Tibial nerve (tissue), 4 donors: ENCODE data around the gene LOXHD1. TPM values are rescaled to one million over a fixed set of nuclear protein-coding genes. Genes with fewer than 3 reads are reported as not detected.

Experiments used
- DNase-seq, 2 donors: peaks; one replicate each; pipeline ENCODE4 v3.0.0-alpha.2; 2019; ENCODE audit warnings: low spot score in 2 of 2
- H3K27ac ChIP-seq, 4 donors: fragments of 200-600 bp; sonication (generic) in 3 of 4; one replicate each; pipeline ENCODE4 v1.5.1; 2017 to 2019; ENCODE audit warnings: mild to moderate bottlenecking in 1 of 4
- H3K27me3 ChIP-seq, 2 donors: fragments of 200-600 bp; sonication (generic) in 1 of 2; one replicate each; pipeline versions ENCODE4 v1.5.1 to v1.6.0; 2017 to 2019
- H3K36me3 ChIP-seq, 3 donors: fragments of 200-600 bp; sonication (generic); one replicate each; pipeline ENCODE4 v1.5.1; 2018 to 2019
- H3K4me1 ChIP-seq, 4 donors: fragments of 200-600 bp; sonication (generic) in 3 of 4; one replicate each; pipeline ENCODE4 v1.5.1; 2017 to 2019
- H3K4me3 ChIP-seq, 4 donors: fragments of 200-600 bp; sonication (generic) in 3 of 4; one replicate each; pipeline ENCODE4 v1.5.1; 2017 to 2019; ENCODE audit warnings: mild to moderate bottlenecking in 1 of 4, moderate library complexity in 1 of 4
- H3K9me3 ChIP-seq, 4 donors: fragments of 200-600 bp; sonication (generic) in 3 of 4; one replicate each; pipeline ENCODE4 v1.5.1; 2017 to 2019
- EP300 ChIP-seq, 2 donors: sonication (generic); formaldehyde crosslinking; IDR thresholded peaks; one replicate each; pipeline ENCODE4 v1.6.1; 2017; ENCODE audit warnings: antibody characterized with exemption in 2 of 2, mild to moderate bottlenecking in 1 of 2
- POLR2A ChIP-seq, 2 donors: fragments of 450-650 bp; IDR thresholded peaks; one replicate each; pipeline ENCODE4 v1.6.1; 2017; ENCODE audit warnings: antibody characterized with exemption in 2 of 2, mild to moderate bottlenecking in 2 of 2, moderate library complexity in 2 of 2
- WGBS, 2 donors: methylation state at CpG; one replicate each; pipeline ENCODE4 v1.1.5; 2018; 5-methylcytosine and 5-hydroxymethylcytosine counted together
- total RNA-seq, 4 donors: library from RNA; depleted of rRNA; stranded (reverse); fragments of >200 nt; gene quantifications; one replicate each; pipeline ENCODE4 v1.1.0, GENCODE V29; 2016
- TF ChIP-seq, protein P1 (sequence below), 5 experiments: fragments of 200-600 bp in 3 of 5; fragments of 450-650 bp in 2 of 5; sonication (generic) in 3 of 5; IDR thresholded peaks; one replicate each; pipeline ENCODE4 v1.5.1; 2016 to 2019; ENCODE audit warnings: antibody characterized with exemption in 5 of 5, mild to moderate bottlenecking in 3 of 5, moderate library complexity in 2 of 5

LOXHD1 gene
- total RNA-seq, 4 donors from 2014 or later: under 0.01 to 0.44 (median 0.21) TPM; not detected in 1

DNA sequence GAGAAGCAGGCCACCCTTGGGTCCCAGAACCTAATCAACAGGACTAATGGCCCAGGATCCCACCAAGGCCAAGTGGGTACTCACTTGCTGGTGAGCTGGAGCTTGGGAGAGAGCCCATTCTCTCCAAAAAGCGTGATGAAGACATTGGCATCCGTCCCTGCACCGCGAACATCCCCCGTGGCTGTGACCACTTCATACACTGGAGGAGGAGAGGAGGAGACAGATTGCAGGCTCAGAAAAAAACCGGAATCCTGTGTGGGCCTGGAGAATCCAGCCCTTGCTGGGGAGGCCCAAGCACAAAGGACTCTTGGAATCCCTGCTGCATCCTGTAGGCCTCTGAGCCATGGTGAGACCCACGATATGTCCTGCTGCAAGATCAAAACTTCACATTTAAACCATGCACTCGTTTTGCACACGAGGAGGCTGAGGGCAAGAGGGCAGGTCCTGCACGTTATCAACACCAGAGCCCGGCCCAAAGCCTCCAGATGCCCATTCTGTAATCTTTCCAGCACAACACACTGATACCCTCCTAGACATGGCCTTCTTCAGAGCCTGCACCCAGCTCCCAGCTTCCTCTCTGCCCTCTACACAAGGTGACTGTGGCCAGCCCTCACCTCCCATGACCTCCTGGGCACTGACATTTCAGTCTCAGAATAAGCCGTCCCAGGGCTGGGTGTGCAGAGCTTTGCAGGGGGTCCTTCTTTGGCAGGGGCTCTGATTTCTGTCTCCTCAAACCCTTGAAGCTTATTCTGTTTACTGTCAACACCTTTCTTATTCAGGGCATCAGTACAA lies 7.8 kb downstream of the LOXHD1 start:
- H3K4me1 ChIP-seq: no peaks in the 10 kb centered on the region
- TF ChIP-seq, protein P1, sequence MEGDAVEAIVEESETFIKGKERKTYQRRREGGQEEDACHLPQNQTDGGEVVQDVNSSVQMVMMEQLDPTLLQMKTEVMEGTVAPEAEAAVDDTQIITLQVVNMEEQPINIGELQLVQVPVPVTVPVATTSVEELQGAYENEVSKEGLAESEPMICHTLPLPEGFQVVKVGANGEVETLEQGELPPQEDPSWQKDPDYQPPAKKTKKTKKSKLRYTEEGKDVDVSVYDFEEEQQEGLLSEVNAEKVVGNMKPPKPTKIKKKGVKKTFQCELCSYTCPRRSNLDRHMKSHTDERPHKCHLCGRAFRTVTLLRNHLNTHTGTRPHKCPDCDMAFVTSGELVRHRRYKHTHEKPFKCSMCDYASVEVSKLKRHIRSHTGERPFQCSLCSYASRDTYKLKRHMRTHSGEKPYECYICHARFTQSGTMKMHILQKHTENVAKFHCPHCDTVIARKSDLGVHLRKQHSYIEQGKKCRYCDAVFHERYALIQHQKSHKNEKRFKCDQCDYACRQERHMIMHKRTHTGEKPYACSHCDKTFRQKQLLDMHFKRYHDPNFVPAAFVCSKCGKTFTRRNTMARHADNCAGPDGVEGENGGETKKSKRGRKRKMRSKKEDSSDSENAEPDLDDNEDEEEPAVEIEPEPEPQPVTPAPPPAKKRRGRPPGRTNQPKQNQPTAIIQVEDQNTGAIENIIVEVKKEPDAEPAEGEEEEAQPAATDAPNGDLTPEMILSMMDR (IDR thresholded peaks at IDR 0.05): no peak
- no peak for TF ChIP-seq EP300 (IDR thresholded peaks at IDR 0.05)
- no peak for TF ChIP-seq POLR2A (IDR thresholded peaks at IDR 0.05)
- H3K9me3 ChIP-seq: no peaks in the 10 kb centered on the region
- H3K4me3 ChIP-seq: no peak overlapping the region
- H3K36me3 ChIP-seq: no peaks in the 10 kb centered on the region
- H3K27ac ChIP-seq: no peak overlapping the region
- DNase-seq: no peak
- WGBS, 2 donors: 69 to 70% methylated on average over 12 of the region's 12 CpGs
- no peaks in the 10 kb centered on the region for H3K27me3 ChIP-seq

DNA sequence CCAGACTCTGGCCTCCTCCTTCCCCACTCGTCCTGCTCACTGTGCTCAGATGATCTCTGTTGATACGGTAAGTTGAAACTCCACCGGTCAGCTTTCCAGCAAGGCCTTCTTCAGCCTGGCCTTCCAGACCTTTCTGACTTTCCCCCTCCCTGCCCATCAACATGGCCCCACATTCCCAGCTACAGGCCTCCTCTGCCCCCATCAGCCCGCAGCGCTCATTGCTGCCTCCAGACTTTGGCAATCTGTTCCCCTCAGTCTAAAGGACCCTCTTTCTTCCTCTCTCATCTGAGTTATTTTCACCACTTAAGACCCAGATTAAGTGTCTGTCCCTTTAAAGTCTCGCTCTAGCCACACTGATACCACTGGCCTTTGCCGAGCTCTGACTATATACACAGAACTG lies 10.6 kb downstream of the LOXHD1 start:
- 73 to 80% methylated on average over 7 of the region's 7 CpGs for WGBS, 2 donors
- Histone ChIP-seq H3K9me3 (no peaks in the 10 kb centered on the region), H3K36me3 (no peaks in the 10 kb centered on the region), H3K27ac (no peak overlapping the region), H3K4me1 (no peaks in the 10 kb centered on the region), H3K4me3 (no peak overlapping the region), H3K27me3 (no peaks in the 10 kb centered on the region)
- no peak for TF ChIP-seq POLR2A (IDR thresholded peaks at IDR 0.05)
- DNase-seq: no peak

DNA sequence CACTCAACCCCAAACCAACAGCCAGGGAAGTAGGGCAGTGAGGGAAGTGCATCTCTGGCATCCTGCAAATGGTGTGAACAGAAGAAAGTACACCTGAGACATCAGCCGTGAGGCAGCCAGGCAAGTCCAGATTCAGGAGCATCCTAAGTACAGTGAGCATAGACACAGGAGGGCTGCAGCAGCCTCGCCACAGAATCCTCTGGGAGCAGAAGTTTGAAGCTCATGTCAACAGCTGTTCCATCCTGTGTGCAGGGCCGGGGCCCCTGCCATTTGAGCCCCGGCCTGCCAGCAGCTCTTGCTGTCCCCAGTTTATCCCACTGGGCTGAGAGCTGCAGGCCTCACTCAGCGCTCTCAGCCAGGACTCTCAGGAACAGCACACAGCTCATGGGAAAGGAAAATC lies 14.5 kb downstream of the LOXHD1 start:
- Histone ChIP-seq H3K36me3 (no peaks in the 10 kb centered on the region), H3K27ac (no peak overlapping the region), H3K4me3 (no peak overlapping the region), H3K4me1 (no peaks in the 10 kb centered on the region), H3K9me3 (no peaks in the 10 kb centered on the region), H3K27me3 (no peaks in the 10 kb centered on the region)
- no peak for DNase-seq
- TF ChIP-seq, protein P1 (IDR thresholded peaks at IDR 0.05): no peak
- TF ChIP-seq EP300 (IDR thresholded peaks at IDR 0.05) (no peak), POLR2A (IDR thresholded peaks at IDR 0.05) (no peak)
- 69 to 76% methylated on average over 5 of the region's 5 CpGs for WGBS, 2 donors

DNA sequence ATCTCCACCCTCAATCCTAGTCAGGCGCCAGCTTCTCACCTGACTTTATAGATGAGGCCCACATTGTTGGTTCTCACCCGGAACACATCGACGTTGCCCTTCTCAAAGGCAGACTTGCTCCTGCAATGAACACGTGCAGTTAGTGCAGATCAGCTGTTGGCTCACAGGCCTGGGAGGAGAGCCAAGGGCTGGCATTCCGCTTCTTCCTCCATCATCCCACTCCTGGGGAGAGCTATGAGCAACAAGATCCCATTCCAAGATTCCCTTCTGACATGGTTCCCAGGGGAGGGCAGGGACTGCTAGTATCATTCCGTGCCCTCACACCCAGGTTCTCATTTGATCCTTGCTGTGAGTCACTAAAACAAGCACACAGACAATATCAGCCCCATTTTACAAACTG lies 15.1 kb downstream of the LOXHD1 start:
- Histone ChIP-seq H3K9me3 (no peaks in the 10 kb centered on the region), H3K27me3 (no peaks in the 10 kb centered on the region), H3K4me1 (no peaks in the 10 kb centered on the region), H3K4me3 (no peak overlapping the region), H3K36me3 (no peaks in the 10 kb centered on the region), H3K27ac (no peak overlapping the region)
- TF ChIP-seq, protein P1 (IDR thresholded peaks at IDR 0.05): no peak
- TF ChIP-seq POLR2A (IDR thresholded peaks at IDR 0.05): no peak
- no peak for TF ChIP-seq EP300 (IDR thresholded peaks at IDR 0.05)
- 73 to 80% methylated on average over 7 of the region's 7 CpGs for whole genome bisulfite sequencing, 2 donors
- no peak for DNase-seq

DNA sequence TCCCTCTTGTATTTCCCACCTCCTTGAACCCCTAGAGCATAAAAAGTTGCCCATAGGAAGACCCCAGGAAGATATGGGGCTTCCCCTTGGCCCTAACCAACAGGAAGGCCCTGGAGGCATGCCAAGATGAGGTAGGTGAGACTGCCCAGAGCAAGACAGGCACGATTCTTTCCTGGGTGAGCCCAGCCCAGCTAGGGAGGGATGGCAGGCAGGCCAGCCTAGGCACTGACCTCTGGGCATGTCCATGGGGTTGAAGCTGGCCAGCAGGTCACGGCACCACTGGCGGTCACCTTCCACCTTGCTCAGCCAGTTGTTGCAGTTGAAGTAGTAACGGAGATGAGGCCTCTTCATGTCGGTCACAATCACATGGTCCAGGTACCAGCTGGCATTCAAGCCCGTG lies 17.6 kb downstream of the LOXHD1 start:
- WGBS, 2 donors: 87 to 88% methylated on average over 4 to 6 of the region's 6 CpGs
- DNase-seq: no peak

More for the DNA sequence above, 17.6 kb downstream of the LOXHD1 start:
- TF ChIP-seq, protein P1 (IDR thresholded peaks at IDR 0.05): no peak
- H3K36me3 ChIP-seq: no peaks in the 10 kb centered on the region
- no peak overlapping the region for H3K4me3 ChIP-seq
- no peak overlapping the region for H3K27ac ChIP-seq
- H3K9me3 ChIP-seq: no peaks in the 10 kb centered on the region
- no peaks in the 10 kb centered on the region for H3K27me3 ChIP-seq
- no peaks in the 10 kb centered on the region for H3K4me1 ChIP-seq
